H1 (cell line): Measurements from ENCODE around the gene PTPRD. TPM values are rescaled to one million over a fixed set of nuclear protein-coding genes. Genes with fewer than 3 reads are reported as not detected.

Experiments
- ASH2L ChIP-seq: fragments of 200-600, 300-600 bp; sonication (generic); IDR thresholded peaks from one replicate; pipeline ENCODE4 v1.7.1; 2017; ENCODE audit warnings: low read length
- BACH1 ChIP-seq: IDR thresholded peaks from 2 replicates; pipeline ENCODE4 v1.6.1; 2012; ENCODE audit warnings: low read length, improper control_type of control experiment
- CBX5 ChIP-seq: fragments of 300-800, 300-1000 bp; sonication (generic); IDR thresholded peaks from 2 replicates; pipeline ENCODE4 v1.7.1; 2016; ENCODE audit warnings: antibody characterized with exemption, low read length, low read depth
- CHD2 ChIP-seq: IDR thresholded peaks from 2 replicates; pipeline ENCODE4 v1.6.1; 2012; ENCODE audit warnings: low read length, improper control_type of control experiment
- EZH2 ChIP-seq: fragments of 200-600 bp; sonication (generic); IDR thresholded peaks from 2 replicates; pipeline ENCODE4 v1.7.1; 2012; ENCODE audit warnings: low read depth, mild to moderate bottlenecking, moderate library complexity, low read length, inconsistent platforms; ENCODE audit not compliant: severe bottlenecking
- GABPA ChIP-seq: IDR thresholded peaks from 2 replicates; pipeline ENCODE4 v1.6.1; 2011; ENCODE audit warnings: mild to moderate bottlenecking, low read length, moderate library complexity, borderline replicate concordance; ENCODE audit not compliant: insufficient read depth
- HDAC6 ChIP-seq: IDR thresholded peaks from one replicate; pipeline ENCODE4 v1.7.1; 2012; ENCODE audit warnings: low read depth, mild to moderate bottlenecking, inconsistent platforms, low read length, moderate library complexity
- RNF2 ChIP-seq: fragments of 200-900, 300-1000 bp; sonication (generic); IDR thresholded peaks from 2 replicates; pipeline ENCODE4 v1.7.1; 2016; ENCODE audit warnings: borderline replicate concordance, low read depth, mild to moderate bottlenecking, antibody characterized with exemption, low read length; ENCODE audit not compliant: poor library complexity, severe bottlenecking; ENCODE audit errors: missing control alignments
- polyA plus RNA-seq, 7 experiments: library from polyadenylated mRNA; depleted of rRNA in 3 of 7; stranded (reverse) in 5 of 7; unstranded in 2 of 7; fragments of >200 nt in 5 of 7; fragments of 200-250 nt in 2 of 7; gene quantifications; 1 replicate in 5 of 7; 2 replicates in 1 of 7; 4 replicates in 1 of 7; pipeline versions ENCODE4 v1.2.1 to v1.2.3, GENCODE V29; 2011 to 2013; ENCODE audit warnings: missing spikeins in 2 of 7, mixed read lengths in 2 of 7
- total RNA-seq: library from RNA; stranded (reverse); fragmentation: NEBNext Ultra II Directional; extraction: Animal tissue kit (Norgen Biotek cat#: 25700); gene quantifications from 2 replicates; pipeline ENCODE4 v1.2.1, GENCODE V29; 2021
- TF ChIP-seq, protein P1 (sequence below): IDR thresholded peaks from 2 replicates; pipeline ENCODE4 v1.6.1; 2011; ENCODE audit warnings: low read length, improper control_type of control experiment

Gene PTPRD
- total and polyA plus RNA-seq, 2 of the 8 experiments (the other 6 are each of a cell fraction or from before 2014, with no cell fraction given) = 17.2 to 77.0 TPM

DNA sequence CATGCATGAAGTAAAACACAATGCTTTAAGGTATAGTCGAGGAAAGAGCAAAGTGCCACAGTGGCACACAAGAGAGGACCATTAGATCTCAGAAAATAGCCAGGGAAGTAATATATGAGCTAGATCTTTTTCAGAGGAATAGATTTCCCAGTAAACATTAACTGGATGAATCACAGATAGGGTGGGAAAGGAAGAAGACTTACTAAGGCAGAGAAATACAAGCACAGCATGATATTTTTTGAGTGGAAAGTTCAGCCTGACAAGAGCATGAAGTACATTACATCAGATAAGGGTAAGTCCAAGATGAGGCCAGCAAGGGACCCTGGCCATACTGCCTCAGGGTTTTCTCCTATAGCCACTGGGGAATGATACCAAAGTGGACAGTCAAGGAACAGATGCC is 2008.6 kb downstream of the PTPRD start (continued):
- TF ChIP-seq, protein P1, sequence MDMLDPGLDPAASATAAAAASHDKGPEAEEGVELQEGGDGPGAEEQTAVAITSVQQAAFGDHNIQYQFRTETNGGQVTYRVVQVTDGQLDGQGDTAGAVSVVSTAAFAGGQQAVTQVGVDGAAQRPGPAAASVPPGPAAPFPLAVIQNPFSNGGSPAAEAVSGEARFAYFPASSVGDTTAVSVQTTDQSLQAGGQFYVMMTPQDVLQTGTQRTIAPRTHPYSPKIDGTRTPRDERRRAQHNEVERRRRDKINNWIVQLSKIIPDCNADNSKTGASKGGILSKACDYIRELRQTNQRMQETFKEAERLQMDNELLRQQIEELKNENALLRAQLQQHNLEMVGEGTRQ = no peak
- no peak for TF ChIP-seq HDAC6
- no peak for TF ChIP-seq CHD2
- TF ChIP-seq CBX5 = no peak
- no peak for TF ChIP-seq ASH2L
- TF ChIP-seq RNF2 = no peak
- TF ChIP-seq GABPA = no peak
- no peak for TF ChIP-seq BACH1
- no peak for TF ChIP-seq EZH2
